Type B pancreatic cell (in vitro differentiated cells): ENCODE results near the gene KRT82. TPM values are rescaled to one million over a fixed set of nuclear protein-coding genes. Genes with fewer than 3 reads are reported as not detected.

ENCODE experiments used
- DNase-seq: peaks from one replicate; pipeline ENCODE4 v3.0.0; 2021; ENCODE audit warnings: mixed read lengths; ENCODE audit not compliant: unreplicated experiment; ENCODE audit errors: extremely low spot score
- H3K27ac Mint-ChIP-seq: 2 replicates; pipeline ENCODE4 v1.8.0; 2021; ENCODE audit warnings: mild to moderate bottlenecking, mixed read lengths
- H3K27me3 Mint-ChIP-seq: 2 replicates; pipeline ENCODE4 v1.8.0; 2021; ENCODE audit warnings: mixed read lengths
- H3K36me3 Mint-ChIP-seq: 2 replicates; pipeline ENCODE4 v1.8.0; 2021; ENCODE audit warnings: mixed read lengths
- H3K4me1 Mint-ChIP-seq: one replicate; pipeline ENCODE4 v1.8.0; 2021; ENCODE audit warnings: mixed read lengths; ENCODE audit not compliant: unreplicated experiment
- H3K4me3 Mint-ChIP-seq: 2 replicates; pipeline ENCODE4 v1.8.0; 2021; ENCODE audit warnings: mild to moderate bottlenecking, mixed read lengths
- H3K9me3 Mint-ChIP-seq: 2 replicates; pipeline ENCODE4 v1.8.0; 2021; ENCODE audit warnings: mixed read lengths
- total RNA-seq: library from RNA; stranded (reverse); gene quantifications from 2 replicates; pipeline ENCODE4 v1.2.1, GENCODE V29; 2021; ENCODE audit warnings: low replicate concordance
- TF ChIP-seq, protein P1 (sequence below): fragments of 200-600 bp; sonication (generic); conservative IDR thresholded peaks from 2 replicates; pipeline ENCODE4 v1.5.0; 2021; ENCODE audit warnings: antibody characterized with exemption, mild to moderate bottlenecking

Gene KRT82
- total RNA-seq, 1 donor from 2014 or later = not detected

DNA sequence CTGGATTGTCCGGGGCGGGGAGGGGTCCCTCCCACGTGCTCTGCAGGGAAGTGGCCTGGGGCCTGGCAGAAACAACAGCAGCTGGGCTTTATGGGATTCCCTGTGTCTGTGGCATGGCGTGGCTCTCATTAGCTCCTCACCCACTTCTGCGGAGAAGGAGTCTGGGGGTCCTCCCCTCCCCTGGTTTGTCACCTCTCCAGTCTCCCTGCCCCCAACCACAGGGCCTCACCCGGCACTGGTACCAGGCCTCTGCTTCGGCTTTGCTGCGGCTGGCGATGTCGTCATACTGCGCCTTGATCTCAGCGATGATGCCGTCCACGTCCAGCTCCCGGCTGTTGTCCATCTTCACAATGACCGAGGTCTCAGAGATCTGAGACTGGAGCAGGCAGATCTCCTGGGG lies 6.4 kb downstream of the KRT82 start:
- Mint-ChIP-seq H3K27me3 (peaks cover 29% of the 10 kb centered on the region), H3K4me1 (no peaks in the 10 kb centered on the region), H3K36me3 (no peaks in the 10 kb centered on the region), H3K27ac (no peak overlapping the region), H3K9me3 (no peaks in the 10 kb centered on the region), H3K4me3 (no peak overlapping the region)
- TF ChIP-seq, protein P1, sequence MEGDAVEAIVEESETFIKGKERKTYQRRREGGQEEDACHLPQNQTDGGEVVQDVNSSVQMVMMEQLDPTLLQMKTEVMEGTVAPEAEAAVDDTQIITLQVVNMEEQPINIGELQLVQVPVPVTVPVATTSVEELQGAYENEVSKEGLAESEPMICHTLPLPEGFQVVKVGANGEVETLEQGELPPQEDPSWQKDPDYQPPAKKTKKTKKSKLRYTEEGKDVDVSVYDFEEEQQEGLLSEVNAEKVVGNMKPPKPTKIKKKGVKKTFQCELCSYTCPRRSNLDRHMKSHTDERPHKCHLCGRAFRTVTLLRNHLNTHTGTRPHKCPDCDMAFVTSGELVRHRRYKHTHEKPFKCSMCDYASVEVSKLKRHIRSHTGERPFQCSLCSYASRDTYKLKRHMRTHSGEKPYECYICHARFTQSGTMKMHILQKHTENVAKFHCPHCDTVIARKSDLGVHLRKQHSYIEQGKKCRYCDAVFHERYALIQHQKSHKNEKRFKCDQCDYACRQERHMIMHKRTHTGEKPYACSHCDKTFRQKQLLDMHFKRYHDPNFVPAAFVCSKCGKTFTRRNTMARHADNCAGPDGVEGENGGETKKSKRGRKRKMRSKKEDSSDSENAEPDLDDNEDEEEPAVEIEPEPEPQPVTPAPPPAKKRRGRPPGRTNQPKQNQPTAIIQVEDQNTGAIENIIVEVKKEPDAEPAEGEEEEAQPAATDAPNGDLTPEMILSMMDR = no peak
- no peak for DNase-seq

DNA sequence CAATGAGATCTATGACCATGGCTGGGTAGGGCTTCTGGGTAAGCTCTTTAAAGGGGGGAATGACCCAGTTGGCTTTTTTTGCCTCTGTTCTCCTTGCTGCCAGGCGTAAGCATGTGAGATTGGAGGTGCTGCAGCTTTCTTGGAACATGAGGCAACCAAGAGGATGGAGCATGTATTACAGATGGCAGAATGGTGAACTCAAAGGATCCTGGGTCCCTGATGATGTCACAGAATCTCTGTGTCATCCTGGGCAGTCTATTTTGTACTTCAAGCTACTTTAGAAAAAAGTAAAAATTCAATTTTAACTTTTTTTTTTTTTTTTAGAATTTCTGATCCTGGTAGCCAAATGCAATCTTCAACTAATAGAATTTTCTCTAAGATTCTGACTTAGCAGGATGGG lies 8.0 kb downstream of the KRT82 start:
- Mint-ChIP-seq H3K27me3 (peaks cover 27% of the 10 kb centered on the region), H3K36me3 (no peaks in the 10 kb centered on the region), H3K4me1 (no peaks in the 10 kb centered on the region), H3K27ac (no peak overlapping the region), H3K9me3 (no peaks in the 10 kb centered on the region), H3K4me3 (no peak overlapping the region)
- TF ChIP-seq, protein P1 = no peak
- no peak for DNase-seq

DNA sequence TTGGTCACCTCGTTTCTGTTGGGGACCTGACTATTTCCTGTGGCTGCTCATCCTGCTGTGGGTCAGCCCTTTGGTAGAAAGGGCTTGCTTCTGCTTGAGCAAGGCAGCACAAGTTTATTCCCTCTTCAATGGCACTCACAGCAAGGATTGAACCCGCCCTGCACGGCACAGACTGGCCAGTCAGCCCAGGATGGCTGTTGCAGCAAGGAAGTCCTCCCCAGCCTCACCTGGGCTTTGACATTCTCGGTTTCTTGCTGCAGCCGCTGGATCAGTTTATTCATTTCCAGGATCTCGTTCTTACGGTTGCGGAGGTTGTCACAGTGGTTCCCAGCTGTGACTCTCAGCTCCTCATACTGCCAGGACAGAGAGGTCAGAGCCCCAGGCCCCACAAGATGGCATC lies 9.5 kb downstream of the KRT82 start:
- TF ChIP-seq, protein P1 = no peak
- H3K27ac Mint-ChIP-seq = no peak overlapping the region
- no peaks in the 10 kb centered on the region for H3K4me1 Mint-ChIP-seq
- DNase-seq = no peak
- H3K4me3 Mint-ChIP-seq = no peak overlapping the region
- no peaks in the 10 kb centered on the region for H3K36me3 Mint-ChIP-seq
- no peaks in the 10 kb centered on the region for H3K9me3 Mint-ChIP-seq
- peaks cover 22% of the 10 kb centered on the region for H3K27me3 Mint-ChIP-seq

DNA sequence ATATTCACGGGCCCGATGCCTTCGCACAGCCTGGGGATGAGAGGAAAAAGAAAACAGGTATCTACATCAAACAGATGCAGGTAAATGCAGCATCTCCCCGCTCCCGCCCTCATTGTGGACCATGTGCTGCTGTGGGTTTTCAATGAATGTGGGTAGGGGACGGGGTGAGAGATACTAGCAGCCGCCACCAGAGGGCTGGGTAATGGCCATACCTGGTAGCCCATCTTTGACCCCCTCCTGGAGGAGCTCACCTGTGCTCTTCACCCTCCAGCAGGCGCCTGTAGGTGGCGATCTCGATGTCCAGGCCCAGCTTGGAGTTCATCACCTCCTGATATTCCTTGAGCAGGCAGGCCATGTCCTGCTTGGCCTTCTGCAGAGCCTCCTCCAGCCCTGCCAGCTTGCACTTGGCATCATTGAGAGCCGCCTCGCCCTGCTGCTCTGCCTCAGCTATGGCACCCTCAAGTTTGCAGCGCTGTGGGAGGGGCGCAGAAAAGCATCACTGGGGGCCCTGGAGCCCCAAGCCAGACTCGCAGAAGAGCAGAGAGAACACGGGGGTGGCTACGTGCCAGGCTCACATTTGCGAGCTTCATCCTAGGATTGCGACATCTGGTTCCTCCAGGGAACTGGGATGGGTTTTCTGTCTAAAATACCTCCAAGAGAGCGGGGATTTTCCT lies 10.2 kb downstream of the KRT82 start:
- H3K27ac Mint-ChIP-seq = no peak overlapping the region
- no peaks in the 10 kb centered on the region for H3K36me3 Mint-ChIP-seq
- H3K4me1 Mint-ChIP-seq = no peaks in the 10 kb centered on the region
- no peak for DNase-seq
- TF ChIP-seq, protein P1 = peak; percentile 60
- H3K27me3 Mint-ChIP-seq = peaks cover 22% of the 10 kb centered on the region
- H3K4me3 Mint-ChIP-seq = no peak overlapping the region
- no peaks in the 10 kb centered on the region for H3K9me3 Mint-ChIP-seq

DNA sequence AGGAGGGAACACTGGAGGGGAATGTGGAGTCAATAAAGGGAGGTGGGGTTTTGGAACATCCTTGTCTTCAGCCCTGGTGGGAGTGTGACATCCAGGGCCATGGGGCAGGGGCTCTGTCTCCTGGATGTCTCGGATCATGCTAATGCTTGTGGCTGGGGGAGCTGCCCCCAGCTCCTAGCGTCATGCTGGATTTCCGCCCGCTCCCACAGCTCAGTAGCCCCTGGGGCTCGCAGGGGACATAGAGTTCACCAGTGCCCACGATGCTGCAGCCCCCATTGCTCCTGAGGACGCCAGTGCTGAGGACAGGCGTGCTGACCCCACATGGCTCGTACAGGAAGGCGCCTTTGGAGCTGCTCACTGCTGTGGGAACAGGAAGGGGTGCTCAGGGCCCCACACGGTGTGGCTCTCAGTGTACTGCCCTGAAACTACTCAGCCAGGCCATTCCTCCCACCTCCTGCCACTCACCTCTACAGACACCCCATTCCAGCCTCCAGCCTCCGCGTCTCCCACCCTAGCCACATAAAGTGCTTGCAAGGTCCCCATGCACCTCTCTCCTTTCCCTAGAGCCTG lies 11.2 kb downstream of the KRT82 start:
- Mint-ChIP-seq H3K4me3 (no peak overlapping the region), H3K4me1 (peaks cover under 1% of the 10 kb centered on the region), H3K27ac (no peak overlapping the region), H3K27me3 (peaks cover 22% of the 10 kb centered on the region), H3K9me3 (no peaks in the 10 kb centered on the region), H3K36me3 (no peaks in the 10 kb centered on the region)
- no peak for DNase-seq
- TF ChIP-seq, protein P1 = no peak
